NCI-H2196 treated with DMSO at 0.1 percent for 48 hours (cell line): ENCODE results near the gene SLC23A3.

Experiments used
- DNase-seq: peaks from one replicate; lab custom pipeline; 2025; ENCODE audit not compliant: unreplicated experiment; lab: John Stamatoyannopoulos, UW

Gene SLC23A3

DNA sequence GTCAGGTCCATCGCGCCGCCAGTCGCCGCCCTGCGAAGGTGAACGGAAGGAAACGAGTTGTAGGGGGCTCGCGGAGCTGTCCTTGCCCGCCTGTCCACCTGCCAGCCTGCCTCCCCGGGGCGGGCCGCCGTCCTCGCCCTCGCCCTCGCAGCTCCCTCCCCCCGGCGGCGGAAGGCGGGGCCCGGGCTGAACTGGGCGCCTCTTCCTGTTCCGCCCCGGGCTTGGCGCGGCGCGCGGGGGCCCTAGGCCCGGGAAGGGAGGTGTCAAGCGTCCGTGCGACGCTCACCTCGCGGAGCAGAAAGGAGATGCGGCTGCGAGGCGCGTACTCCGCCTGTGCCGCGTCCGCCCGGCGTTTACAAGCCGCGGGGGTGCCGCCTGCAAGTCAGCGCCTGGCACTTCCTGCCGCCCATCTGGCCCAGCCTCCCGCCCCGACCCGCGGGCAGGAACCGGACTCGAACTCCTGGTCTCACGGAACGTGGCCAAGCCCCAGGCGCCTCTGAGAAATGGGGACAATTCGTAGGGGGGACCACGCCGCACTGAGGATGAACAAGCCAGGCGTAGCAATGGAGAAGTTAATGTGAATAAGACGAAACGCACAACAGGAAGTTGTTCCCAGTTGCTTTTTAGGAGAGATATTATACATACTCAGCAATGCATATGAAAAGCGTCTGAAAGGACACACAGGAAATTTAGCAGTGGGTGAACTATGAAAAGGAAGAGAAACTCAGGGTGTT, 7.2 kb upstream of the SLC23A3 start, which contains the start of gene CNPPD1:
CNPPD1 (minus strand) TSS at position 108 of the 734 bp plus-strand sequence; CDS start at position 11, 97 bp downstream.
- peak; percentile 80 for DNase-seq

DNA sequence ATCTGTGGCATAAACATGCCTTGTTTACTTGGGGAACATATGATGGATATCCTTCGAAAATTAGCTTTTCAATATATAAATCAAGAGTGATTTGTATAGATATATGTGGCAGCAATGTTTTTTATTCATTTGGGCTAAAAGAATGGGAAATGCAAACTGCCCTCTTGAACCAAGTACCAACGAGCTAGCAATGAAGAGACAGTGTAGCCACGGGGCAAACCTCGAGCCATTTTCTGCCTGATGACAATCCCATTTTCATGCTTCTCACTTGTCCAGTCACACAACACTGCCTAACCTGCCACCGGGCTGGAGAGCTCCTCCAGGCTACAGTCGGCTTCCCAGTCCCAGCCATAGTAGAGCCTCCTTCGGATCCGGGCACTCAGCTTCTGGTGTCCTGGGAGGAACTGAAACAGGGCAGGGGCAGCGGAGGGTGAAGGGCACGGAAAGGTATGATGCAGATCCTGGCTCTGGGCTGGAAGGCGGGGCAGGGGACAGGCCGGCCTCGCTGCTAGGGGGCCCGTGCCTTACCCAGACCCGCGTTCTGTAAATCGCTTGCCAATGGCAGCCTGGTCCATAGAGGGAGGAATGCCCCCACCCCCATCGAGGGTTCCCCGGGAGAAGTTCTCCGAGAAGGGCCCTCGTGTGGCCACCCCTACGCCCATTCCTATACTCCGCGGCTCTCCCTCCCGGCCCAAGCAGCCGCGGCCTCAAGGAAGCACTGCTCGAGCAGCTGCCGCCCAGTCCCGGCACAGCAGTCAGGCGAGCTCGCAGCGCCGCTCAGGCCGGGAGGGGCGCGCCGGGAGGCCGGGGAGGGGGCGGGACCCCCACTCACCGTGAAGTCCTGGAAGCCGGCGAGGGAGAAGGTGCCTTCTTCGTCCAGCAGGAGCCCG, 6.3 kb upstream of the SLC23A3 start:
- no peak for DNase-seq

DNA sequence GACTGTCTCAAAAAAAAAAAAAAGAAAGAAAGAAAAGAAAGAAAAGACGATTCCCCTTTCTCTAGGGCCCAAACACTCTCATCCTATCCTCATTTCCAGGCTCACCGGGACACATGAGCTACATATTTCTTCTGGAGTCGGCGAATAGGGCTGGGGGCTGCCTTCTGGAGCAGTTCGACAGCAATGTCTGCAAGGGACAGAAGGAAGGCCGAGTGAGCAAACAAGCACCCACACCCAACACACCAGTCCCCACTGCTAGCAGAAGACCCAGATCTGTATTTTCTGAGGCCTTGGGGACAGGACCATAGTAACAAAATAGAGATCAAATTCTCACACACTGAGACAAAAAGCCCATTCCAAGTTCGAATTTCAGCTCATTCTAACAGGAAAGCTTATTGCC, 5.7 kb upstream of the SLC23A3 start:
- no peak for DNase-seq

DNA sequence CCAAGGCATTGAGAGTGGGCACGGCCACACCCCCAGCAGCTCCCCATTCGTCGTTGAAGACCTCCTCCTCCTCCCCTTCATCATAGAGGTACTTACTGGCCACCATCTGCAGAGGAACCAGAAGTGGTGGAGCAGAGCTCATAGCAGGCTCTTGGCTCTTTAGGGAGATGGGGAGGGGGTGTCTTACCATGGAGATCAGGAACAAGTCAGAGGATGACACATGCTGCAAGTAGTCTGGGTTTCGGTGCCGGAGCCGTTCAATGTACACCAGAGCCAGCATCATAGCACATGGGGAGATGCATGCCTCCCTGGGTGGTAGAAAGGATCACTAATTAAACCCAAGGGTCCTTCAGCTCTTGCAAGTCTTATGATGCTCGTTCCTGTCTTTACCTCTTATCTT, 5.0 kb upstream of the SLC23A3 start:
- DNase-seq, result no peak

DNA sequence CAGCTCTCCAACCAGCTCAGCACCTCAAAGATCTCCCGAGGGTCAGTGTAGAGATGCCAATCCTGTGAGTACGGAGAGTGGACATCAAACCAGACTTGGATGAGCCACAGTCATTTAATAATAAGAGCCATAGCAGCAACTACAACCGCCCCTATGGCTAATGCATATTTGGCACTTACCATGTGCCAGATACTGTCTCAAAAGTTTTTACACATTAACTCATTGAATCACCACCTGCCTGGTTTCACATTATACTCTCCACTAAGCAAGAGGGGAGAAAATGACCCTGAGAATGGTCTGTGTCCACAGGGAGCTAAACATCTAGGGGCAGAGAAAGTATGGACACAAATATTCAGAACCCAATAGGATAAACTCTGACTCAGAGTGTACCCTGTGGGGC, 4.3 kb upstream of the SLC23A3 start:
- no peak for DNase-seq

GRCh38 chr2:219173176-219173575, 3.3 kb upstream of the SLC23A3 start:
- DNase-seq, result no peak

GRCh38 chr2:219172231-219173154, 2.7 kb upstream of the SLC23A3 start:
- DNase-seq, result no peak

- no peak for DNase-seq
Measured at GRCh38 chr2:219171231-219171651, 1.4 kb upstream of the SLC23A3 start.

GRCh38 chr2:219168932-219169331, 897 bp downstream of the SLC23A3 start:
- no peak for DNase-seq

DNA sequence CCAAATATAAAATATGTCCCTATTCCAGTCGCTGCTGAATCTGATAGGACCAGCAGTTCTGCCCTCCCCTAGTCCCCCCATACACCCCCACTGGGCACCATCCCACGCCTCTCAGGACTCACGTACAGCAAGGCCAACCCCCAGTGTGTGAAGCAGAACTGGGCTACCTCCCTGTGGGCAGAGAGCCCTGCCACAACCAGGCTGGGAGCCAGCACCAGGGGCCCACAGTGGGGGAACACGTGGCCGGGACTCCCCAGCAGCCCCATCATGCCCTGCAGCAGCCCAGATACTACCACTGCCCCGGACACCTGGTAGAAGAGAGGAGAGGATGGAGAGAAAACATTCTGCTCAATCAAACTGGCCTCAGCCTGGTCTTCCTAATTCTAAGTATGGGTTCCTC, 1.3 kb downstream of the SLC23A3 start:
- no peak for DNase-seq

GRCh38 chr2:219167997-219168396, 1.8 kb downstream of the SLC23A3 start:
- DNase-seq, result no peak

GRCh38 chr2:219165058-219165911, 4.5 kb downstream of the SLC23A3 start:
- DNase-seq, result no peak

- DNase-seq, result no peak
Measured at GRCh38 chr2:219163156-219163555, 6.7 kb downstream of the SLC23A3 start.

GRCh38 chr2:219161097-219161496, 8.7 kb downstream of the SLC23A3 start:
- DNase-seq, result no peak

DNA sequence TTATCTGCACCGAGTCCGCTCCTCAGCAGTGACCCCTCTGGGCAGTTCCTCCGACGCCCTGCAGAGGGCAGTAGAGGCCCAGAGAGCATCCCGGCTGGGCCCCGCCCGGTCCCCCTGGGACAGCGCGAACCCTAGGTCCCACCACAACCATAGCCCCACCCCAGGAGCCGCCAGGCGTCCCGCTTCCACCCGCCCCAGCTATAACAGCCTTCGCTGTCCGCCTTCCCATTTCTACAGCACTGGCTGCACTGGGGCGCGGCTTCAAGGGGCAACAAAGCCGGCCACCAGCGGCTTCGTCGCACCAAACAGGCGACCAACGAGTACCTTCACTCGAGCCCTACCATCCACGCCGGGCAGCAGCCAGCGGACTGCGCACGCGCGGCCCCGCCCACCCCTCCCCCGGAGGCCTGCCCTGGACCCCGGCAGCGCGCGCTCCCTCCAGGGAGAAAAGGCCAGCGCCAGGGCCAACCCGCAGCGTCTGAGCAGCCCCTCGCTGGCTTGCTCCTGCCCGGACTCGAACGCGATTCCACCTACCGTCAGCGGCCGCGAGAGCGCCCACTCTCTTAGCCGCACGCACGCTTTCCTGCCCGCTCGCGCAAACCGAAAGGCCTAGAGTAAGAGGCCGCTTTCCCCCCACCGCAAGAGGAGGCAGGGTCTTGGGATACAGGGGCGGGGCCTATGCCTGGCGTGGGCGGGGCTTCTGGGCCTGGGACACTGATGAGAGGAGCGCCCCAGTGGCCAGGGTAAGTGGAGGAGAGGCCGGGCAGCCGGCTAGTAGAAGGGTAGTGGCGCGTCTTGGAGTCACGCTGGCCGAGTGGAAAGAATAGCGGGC, 9.4 kb downstream of the SLC23A3 start, which contains the start of gene NHEJ1:
NHEJ1 (minus strand) TSS at position 630 of the 832 bp plus-strand sequence. CDS start 2,453 bp downstream, outside the sequence.
- peak; percentile 79 for DNase-seq

DNA sequence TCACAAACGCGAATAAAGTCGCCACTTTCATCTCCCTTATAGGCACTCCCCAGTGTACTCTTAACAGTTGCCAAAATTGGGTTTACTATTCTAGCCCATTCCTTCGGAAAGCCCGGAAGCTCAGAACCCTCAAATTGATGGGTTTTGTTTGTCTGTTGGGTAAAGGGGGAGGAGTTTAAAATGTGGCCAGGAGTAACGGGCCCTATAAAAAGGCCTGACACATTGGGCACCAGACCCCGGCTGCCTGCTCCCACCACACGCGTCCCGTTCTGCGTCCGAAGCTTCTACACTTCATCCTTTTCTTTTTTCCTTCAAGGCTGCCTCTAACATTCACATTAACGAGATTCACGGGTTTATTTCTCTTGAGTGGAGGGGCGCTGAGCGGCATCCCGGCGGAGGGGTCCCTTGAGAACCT, 10.1 kb downstream of the SLC23A3 start:
- no peak for DNase-seq

DNA sequence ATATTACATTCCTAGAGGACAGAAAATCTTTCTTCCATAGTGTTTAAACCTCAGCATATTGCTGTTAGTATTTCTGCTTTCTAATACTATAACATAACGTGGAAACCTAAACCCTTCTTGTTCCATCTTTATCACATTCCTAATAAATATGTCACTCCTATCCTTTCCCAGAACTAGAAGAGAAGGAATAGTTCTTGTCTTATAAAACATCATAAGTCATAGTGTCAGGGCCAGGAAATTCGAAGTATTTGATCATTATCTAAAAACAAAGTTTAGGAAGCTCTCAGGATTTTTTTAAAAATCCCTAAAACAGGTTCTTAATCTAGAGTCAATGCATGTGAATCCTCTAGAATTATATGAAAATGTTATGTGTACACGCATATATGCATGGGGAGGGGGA, 11.2 kb downstream of the SLC23A3 start:
- DNase-seq, result no peak

DNA sequence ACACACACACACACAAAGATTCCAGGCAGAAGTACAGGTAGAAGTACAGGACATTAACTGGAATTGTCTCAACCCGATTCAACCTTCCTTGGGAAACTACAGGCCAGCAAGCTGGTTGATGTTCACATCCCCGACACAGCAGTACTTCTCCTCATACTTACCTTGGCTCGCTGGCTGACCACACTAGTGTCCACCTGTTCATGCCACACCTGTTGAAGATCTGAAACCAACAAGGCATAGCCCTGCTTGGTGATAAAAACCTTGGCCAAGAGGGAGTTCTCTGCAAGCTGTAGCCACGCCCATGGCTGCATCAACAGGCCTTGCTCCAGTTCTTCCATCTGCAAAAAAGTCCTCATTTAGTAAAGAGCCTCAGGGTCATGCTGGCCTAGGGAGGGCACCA, 11.8 kb downstream of the SLC23A3 start:
- DNase-seq, result no peak

DNA sequence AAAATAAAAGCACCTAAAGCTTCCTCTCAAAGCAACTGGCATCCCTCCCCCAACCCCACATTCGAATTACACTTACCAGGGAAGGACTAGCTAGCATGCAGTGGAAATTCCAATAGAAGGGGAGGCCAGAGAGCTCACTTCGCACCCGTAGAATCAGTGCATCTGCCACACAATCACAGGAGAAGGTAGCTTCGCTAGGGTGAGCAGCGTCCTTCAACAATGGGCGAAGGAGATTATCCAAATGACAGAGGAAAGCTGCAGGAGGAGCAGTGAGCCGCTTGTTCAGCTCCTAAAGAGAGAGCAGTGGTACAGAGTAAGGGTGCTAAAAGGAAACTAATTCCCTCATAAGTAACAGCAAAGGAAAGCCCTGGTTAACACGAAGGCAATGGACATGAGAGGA, 12.4 kb downstream of the SLC23A3 start:
- DNase-seq, result no peak
